ENCODE results near the gene ABCB9.
A peak's percentile ranks its signal among the peaks of the same experiment; 100 is the strongest.
"Not testable (repeated sequence)": the region's sequence is repeated elsewhere in the genome, so short reads cannot be mapped to it uniquely, and the experiment has no call there.

Gene ABCB9

GRCh38 chr12:122965851-122966742 is at the start of gene ABCB9:
ABCB9 (minus strand) TSS chr12:122966463; CDS start chr12:122960235, 6,228 bp downstream.
- peak; percentile 74 to 80 for DNase-seq

GRCh38 chr12:123014473-123014872 is 48.2 kb upstream of the ABCB9 start:
- not testable (repeated sequence) for DNase-seq

- DNase-seq, result no peak
Observed at GRCh38 chr12:123013185-123014095, 47.2 kb upstream of the ABCB9 start.

- no peak for DNase-seq
Observed at GRCh38 chr12:123011701-123012100, 45.4 kb upstream of the ABCB9 start.

GRCh38 chr12:123010681-123011080 is 44.4 kb upstream of the ABCB9 start:
- no peak for DNase-seq

GRCh38 chr12:123010110-123010509 is 43.8 kb upstream of the ABCB9 start:
- no peak for DNase-seq

GRCh38 chr12:123006977-123007376 is 40.7 kb upstream of the ABCB9 start:
- no peak for DNase-seq

GRCh38 chr12:123005081-123005626 is 38.9 kb upstream of the ABCB9 start:
- DNase-seq, result no peak

GRCh38 chr12:123004287-123004686 is 38.0 kb upstream of the ABCB9 start:
- no peak for DNase-seq

- no peak for DNase-seq
Observed at GRCh38 chr12:123003257-123003656, 37.0 kb upstream of the ABCB9 start.

GRCh38 chr12:123001464-123001863 is 35.2 kb upstream of the ABCB9 start:
- no peak for DNase-seq

GRCh38 chr12:123000578-123000977 is 34.3 kb upstream of the ABCB9 start:
- DNase-seq, result no peak

GRCh38 chr12:122999986-123000420 is 33.7 kb upstream of the ABCB9 start:
- no peak for DNase-seq

GRCh38 chr12:122999196-122999946 is 33.1 kb upstream of the ABCB9 start:
- no peak for DNase-seq

- DNase-seq, result no peak
Observed at GRCh38 chr12:122998316-122998715, 32.1 kb upstream of the ABCB9 start.

- DNase-seq, result no peak
Observed at GRCh38 chr12:122997343-122998250, 31.3 kb upstream of the ABCB9 start.

- no peak for DNase-seq
Observed at GRCh38 chr12:122996621-122997342, 30.5 kb upstream of the ABCB9 start.

- no peak for DNase-seq
Observed at GRCh38 chr12:122996188-122996601, 29.9 kb upstream of the ABCB9 start.

- DNase-seq, result no peak
Observed at GRCh38 chr12:122995503-122996187, 29.4 kb upstream of the ABCB9 start.
